Activated naive CD8-positive, alpha-beta T cell treated with anti-CD3 and anti-CD28 coated beads for 36 hours (primary cell): ENCODE data around the gene SLC23A2. TPM values are rescaled to one million over a fixed set of nuclear protein-coding genes. Genes with fewer than 3 reads are reported as not detected.

ENCODE experiments used
- total RNA-seq, 2 experiments: library from RNA; stranded (reverse); gene quantifications; one replicate each; pipeline ENCODE4 v1.2.3, GENCODE V29; 2021

Gene SLC23A2
- total RNA-seq, 2 experiments from 2014 or later = 23.2 TPM

Other genes starting within 250 kb of the SLC23A2 start
- gene RASSF2, start 177.9 kb downstream of the SLC23A2 start, total RNA-seq = 10 to 100 TPM; 47.3 to 48.2 TPM
- 10 to 100 TPM; 79.4 to 79.7 TPM for gene TMEM230, start 111.6 kb upstream of the SLC23A2 start, total RNA-seq
- 100 to 1,000 TPM; 708 to 723 TPM for gene PCNA, start 118.4 kb upstream of the SLC23A2 start, total RNA-seq
- 10 to 100 TPM; 37.5 to 41.9 TPM for gene CDS2, start 125.5 kb upstream of the SLC23A2 start, total RNA-seq